Transverse colon (tissue), 4 donors: ENCODE data around the gene SIPA1L3. TPM values are rescaled to one million over a fixed set of nuclear protein-coding genes. Genes with fewer than 3 reads are reported as not detected.

Experiments
- DNase-seq: peaks from one replicate; pipeline ENCODE4 v3.0.0-alpha.2; 2019
- H3K27ac ChIP-seq, 4 donors: fragments of 200-600 bp; sonication (generic); 2 replicates each; pipeline ENCODE4 v1.5.1; 2016 to 2018; ENCODE audit warnings: inconsistent platforms in 4 of 4
- H3K27me3 ChIP-seq: fragments of 200-600 bp; sonication (generic); 2 replicates; pipeline ENCODE4 v1.5.1; 2017; ENCODE audit warnings: inconsistent platforms
- H3K36me3 ChIP-seq, 4 donors: fragments of 200-600 bp; sonication (generic); 2 replicates each; pipeline ENCODE4 v1.5.1; 2017 to 2019; ENCODE audit warnings: inconsistent platforms in 4 of 4
- H3K4me1 ChIP-seq, 4 donors: fragments of 200-600 bp; sonication (generic); 2 replicates each; pipeline ENCODE4 v1.5.1; 2017 to 2020; ENCODE audit warnings: inconsistent platforms in 4 of 4
- H3K4me3 ChIP-seq, 4 donors: fragments of 200-600 bp; sonication (generic); 1 replicate in 1 of 4; 2 replicates in 3 of 4; pipeline versions ENCODE4 v1.5.1 to v1.6.1; 2017 to 2019; ENCODE audit warnings: inconsistent platforms in 4 of 4
- H3K9me3 ChIP-seq, 2 donors: fragments of 200-600 bp; sonication (generic); 2 replicates each; pipeline ENCODE4 v1.5.1; 2017 to 2019; ENCODE audit warnings: inconsistent platforms in 2 of 2
- CTCF ChIP-seq, 5 experiments: fragments of 200-600 bp in 3 of 5; fragments of 450-650 bp in 2 of 5; sonication (generic) in 3 of 5; IDR thresholded peaks; 1 replicate in 2 of 5; 2 replicates in 3 of 5; pipeline ENCODE4 v1.5.1; 2016 to 2017; ENCODE audit warnings: antibody characterized with exemption in 5 of 5, inconsistent platforms in 3 of 5, mild to moderate bottlenecking in 2 of 5, moderate library complexity in 1 of 5
- EP300 ChIP-seq: sonication (generic); formaldehyde crosslinking; IDR thresholded peaks from one replicate; pipeline ENCODE4 v1.6.1; 2017; ENCODE audit warnings: antibody characterized with exemption, low read depth
- POLR2A ChIP-seq: fragments of 450-650 bp; IDR thresholded peaks from one replicate; pipeline ENCODE4 v1.6.1; 2016; ENCODE audit warnings: antibody characterized with exemption, mild to moderate bottlenecking, moderate library complexity
- POLR2AphosphoS5 ChIP-seq, 3 donors: sonication (generic); formaldehyde crosslinking; IDR thresholded peaks; one replicate each; pipeline ENCODE4 v1.6.1; 2016; ENCODE audit warnings: antibody characterized with exemption in 3 of 3
- WGBS, 2 donors: methylation state at CpG; one replicate each; pipeline ENCODE4 v1.1.5; 2018; ENCODE audit warnings: low coverage in 1 of 2; 5-methylcytosine and 5-hydroxymethylcytosine counted together
- in situ Hi-C, 4 donors: fragments of 200-750 bp; cut with MboI; loops; one replicate each; pipeline versions ENCODE4 v1.15.0 to v1.15.1; 2017; ENCODE audit warnings: low sequenced_read_pairs in 3 of 4, low pct_ligation_motif_present in 1 of 4, low pct_unique_long_range_greater_than_20kb in 1 of 4
- intact Hi-C: fragments of 100-400 bp; cut with DNase I; formaldehyde crosslinking; loops from one replicate; pipeline ENCODE4 v1.15.1; 2023; ENCODE audit warnings: low total_unique reads
- total RNA-seq, 4 donors: library from RNA; depleted of rRNA; stranded (reverse); fragments of >200 nt; gene quantifications; one replicate each; pipeline ENCODE4 v1.1.0, GENCODE V29; 2016

SIPA1L3 gene
- total RNA-seq, 4 donors from 2014 or later = 191 to 284 (median 231) TPM

- DNase-seq = no peak
- in situ Hi-C loops (no loop called here), intact Hi-C loops (no loop called here)
- no peak overlapping the region for H3K27ac ChIP-seq
- TF ChIP-seq POLR2AphosphoS5 (IDR thresholded peaks at IDR 0.05) (no peak), POLR2A (no peak), EP300 (no peak), CTCF (IDR thresholded peaks at IDR 0.05) (no peak)
- WGBS, 2 donors = 100% methylated on average over 1 to 5 of the region's 5 CpGs
- H3K27me3 ChIP-seq = no peaks in the 10 kb centered on the region
- peaks cover 0 to 53% (median 22%) of the 10 kb centered on the region in 4 donors for H3K36me3 ChIP-seq
- no peak overlapping the region for H3K4me3 ChIP-seq
- no peaks in the 10 kb centered on the region for H3K9me3 ChIP-seq
- no peaks in the 10 kb centered on the region for H3K4me1 ChIP-seq
Observed at GRCh38 chr19:38162094-38162493, 255.1 kb downstream of the SIPA1L3 start.

GRCh38 chr19:38162632-38163031, 255.6 kb downstream of the SIPA1L3 start:
- Histone ChIP-seq H3K4me1 (no peaks in the 10 kb centered on the region), H3K9me3 (no peaks in the 10 kb centered on the region), H3K27me3 (no peaks in the 10 kb centered on the region), H3K36me3 (peaks cover 0 to 55% (median 22%) of the 10 kb centered on the region in 4 donors), H3K27ac (no peak overlapping the region), H3K4me3 (no peak overlapping the region)
- intact Hi-C loops (no loop called here), in situ Hi-C loops (no loop called here)
- WGBS, 2 donors = 90 to 97% methylated on average over 2 to 7 of the region's 7 CpGs
- no peak for DNase-seq
- TF ChIP-seq EP300 (no peak), CTCF (IDR thresholded peaks at IDR 0.05) (no peak), POLR2A (no peak), POLR2AphosphoS5 (IDR thresholded peaks at IDR 0.05) (no peak)

- TF ChIP-seq POLR2AphosphoS5 (IDR thresholded peaks at IDR 0.05) = no peak
- no peak for TF ChIP-seq EP300
- no peak for TF ChIP-seq CTCF (IDR thresholded peaks at IDR 0.05)
- no peak for TF ChIP-seq POLR2A
- intact Hi-C loops = no loop called here
- Histone ChIP-seq H3K4me1 (no peaks in the 10 kb centered on the region), H3K27ac (no peak overlapping the region), H3K36me3 (peaks cover 0 to 65% (median 26%) of the 10 kb centered on the region in 4 donors), H3K9me3 (no peaks in the 10 kb centered on the region), H3K4me3 (no peak overlapping the region), H3K27me3 (no peaks in the 10 kb centered on the region)
- in situ Hi-C loops = no loop called here
- DNase-seq = no peak
- 96 to 98% methylated on average over 22 to 23 of the region's 23 CpGs for WGBS, 2 donors
Observed at GRCh38 chr19:38163419-38164290, 256.6 kb downstream of the SIPA1L3 start.

GRCh38 chr19:38164526-38164925, 257.5 kb downstream of the SIPA1L3 start:
- peaks cover 0 to 63% (median 27%) of the 10 kb centered on the region in 4 donors for H3K36me3 ChIP-seq
- intact Hi-C loops (no loop called here), in situ Hi-C loops (no loop called here)
- no peak for DNase-seq
- no peaks in the 10 kb centered on the region for H3K9me3 ChIP-seq
- no peaks in the 10 kb centered on the region for H3K4me1 ChIP-seq
- H3K27me3 ChIP-seq = no peaks in the 10 kb centered on the region
- H3K4me3 ChIP-seq = no peak overlapping the region
- TF ChIP-seq EP300 = no peak
- TF ChIP-seq CTCF (IDR thresholded peaks at IDR 0.05) = no peak
- no peak for TF ChIP-seq POLR2AphosphoS5 (IDR thresholded peaks at IDR 0.05)
- TF ChIP-seq POLR2A = no peak
- 94% methylated on average over 24 of the region's 25 CpGs; no CpG with 5 or more reads in 1 of the 2 donors for WGBS, 2 donors
- H3K27ac ChIP-seq = no peak overlapping the region
